Karpas-422 (cell line): ENCODE results near the gene CHPT1. TPM values are rescaled to one million over a fixed set of nuclear protein-coding genes. Genes with fewer than 3 reads are reported as not detected.
"Not testable (repeated sequence)": the region's sequence is repeated elsewhere in the genome, so short reads cannot be mapped to it uniquely, and the experiment has no call there.

Source experiments
- DNase-seq: peaks from one replicate; pipeline ENCODE4 v3.0.0-alpha.2; 2015
- H2AFZ ChIP-seq: fragments of 200-600 bp; sonication (generic); 2 replicates; pipeline ENCODE4 v1.6.1; 2014; ENCODE audit warnings: antibody characterized with exemption, low read length, mixed read lengths
- H3K27ac ChIP-seq: fragments of 200-600 bp; sonication (generic); 2 replicates; pipeline ENCODE4 v1.5.1; 2014; ENCODE audit warnings: mild to moderate bottlenecking, low read length, moderate library complexity
- H3K27me3 ChIP-seq: fragments of 200-600 bp; sonication (generic); 2 replicates; pipeline ENCODE4 v1.6.1; 2014; ENCODE audit warnings: low read length, mixed read lengths
- H3K36me3 ChIP-seq: fragments of 200-600 bp; sonication (generic); 2 replicates; pipeline ENCODE4 v1.6.1; 2014; ENCODE audit warnings: low read length, mixed read lengths; ENCODE audit not compliant: insufficient read depth
- H3K4me1 ChIP-seq: fragments of 200-600 bp; sonication (generic); 2 replicates; pipeline ENCODE4 v1.6.1; 2014; ENCODE audit warnings: mild to moderate bottlenecking, low read length, mixed read lengths
- H3K4me2 ChIP-seq: fragments of 200-600 bp; sonication (generic); 2 replicates; pipeline ENCODE4 v1.6.1; 2014; ENCODE audit warnings: low read length, low read depth, mild to moderate bottlenecking; ENCODE audit not compliant: poor library complexity, severe bottlenecking
- H3K4me3 ChIP-seq: fragments of 200-600 bp; sonication (generic); 2 replicates; pipeline ENCODE4 v1.5.1; 2014; ENCODE audit warnings: mild to moderate bottlenecking, antibody characterized with exemption, low read length, mixed read lengths
- H3K79me2 ChIP-seq: fragments of 200-600 bp; sonication (generic); 2 replicates; pipeline ENCODE4 v1.6.1; 2014; ENCODE audit warnings: mild to moderate bottlenecking, low read length, mixed read lengths
- H3K9ac ChIP-seq: fragments of 200-600 bp; sonication (generic); 2 replicates; pipeline ENCODE4 v1.6.0; 2014; ENCODE audit warnings: low read length
- H3K9me2 ChIP-seq: fragments of 200-600 bp; sonication (generic), shearing (Covaris generic); replicated peaks from 2 replicates; pipeline ENCODE4 v1.6.0; 2014; ENCODE audit warnings: mild to moderate bottlenecking, low read length, moderate library complexity; ENCODE audit not compliant: insufficient read depth
- H3K9me3 ChIP-seq: fragments of 300-700, 200-600 bp; sonication (generic); 2 replicates; pipeline ENCODE4 v1.6.1; 2014; ENCODE audit warnings: low read length, mixed read lengths
- H4K20me1 ChIP-seq: fragments of 200-600 bp; sonication (generic); 2 replicates; pipeline ENCODE4 v1.6.1; 2014; ENCODE audit warnings: mild to moderate bottlenecking, antibody characterized with exemption, low read length, low read depth; ENCODE audit not compliant: insufficient read depth
- total RNA-seq: library from RNA; depleted of rRNA; stranded (reverse); fragments of >200 nt; shearing (Covaris generic); gene quantifications from 2 replicates; pipeline ENCODE4 v1.2.3, GENCODE V29; 2014; ENCODE audit warnings: low replicate concordance

CHPT1 gene
- total RNA-seq, 1 experiment from 2014 or later = 0.11 TPM

DNA sequence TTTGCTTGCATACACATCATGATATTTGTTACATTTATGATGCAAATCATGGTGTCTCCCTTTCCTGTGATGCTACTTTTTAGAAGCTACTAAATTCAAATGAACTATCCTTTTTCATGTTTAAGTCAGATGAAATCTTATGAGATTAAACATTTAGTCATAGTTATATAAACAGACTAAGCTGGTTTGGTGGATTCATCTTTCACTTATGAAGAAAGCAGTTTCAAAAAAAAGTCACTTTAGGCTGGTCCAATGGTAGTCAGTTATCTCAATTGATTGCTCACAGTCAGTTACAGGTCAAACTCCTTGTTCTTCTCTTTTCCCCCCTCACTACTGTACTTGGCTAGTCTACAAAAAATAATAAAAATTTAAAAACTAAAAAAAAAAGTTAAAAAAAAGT is 22.1 kb downstream of the CHPT1 start:
- H3K36me3 ChIP-seq = no peaks in the 10 kb centered on the region
- H3K9ac ChIP-seq = no peak overlapping the region
- H3K9me2 ChIP-seq = no peaks in the 10 kb centered on the region
- H3K27me3 ChIP-seq = no peaks in the 10 kb centered on the region
- H3K4me2 ChIP-seq = no peak overlapping the region
- no peaks in the 10 kb centered on the region for H3K9me3 ChIP-seq
- H3K4me3 ChIP-seq = no peak overlapping the region
- no peak overlapping the region for H3K27ac ChIP-seq
- H3K79me2 ChIP-seq = no peaks in the 10 kb centered on the region
- DNase-seq = no peak
- H2AFZ ChIP-seq = no peak overlapping the region
- no peaks in the 10 kb centered on the region for H3K4me1 ChIP-seq
- no peaks in the 10 kb centered on the region for H4K20me1 ChIP-seq

DNA sequence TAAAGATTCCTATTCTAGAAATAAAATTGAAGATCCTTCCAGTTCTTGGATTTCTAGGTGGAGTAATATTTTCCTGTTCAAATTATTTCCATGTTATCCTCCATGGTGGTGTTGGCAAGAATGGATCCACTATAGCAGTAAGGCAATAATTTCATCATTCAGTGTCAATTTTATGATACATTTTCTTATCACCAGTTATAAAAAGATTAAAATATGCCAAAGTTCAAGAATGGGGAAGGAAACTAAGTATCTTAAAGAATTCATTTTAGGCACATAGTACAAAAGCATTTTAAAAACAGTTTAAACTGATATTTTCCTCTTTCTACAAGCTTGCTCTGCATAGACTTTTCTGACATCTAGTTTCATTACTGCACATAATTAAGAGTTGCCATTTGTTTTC is 22.7 kb downstream of the CHPT1 start:
- Histone ChIP-seq H3K9ac (no peak overlapping the region), H3K9me2 (no peaks in the 10 kb centered on the region), H3K4me3 (no peak overlapping the region), H3K4me2 (no peak overlapping the region), H4K20me1 (no peaks in the 10 kb centered on the region), H2AFZ (no peak overlapping the region), H3K27me3 (no peaks in the 10 kb centered on the region), H3K79me2 (no peaks in the 10 kb centered on the region), H3K4me1 (no peaks in the 10 kb centered on the region), H3K36me3 (no peaks in the 10 kb centered on the region), H3K27ac (no peak overlapping the region), H3K9me3 (no peaks in the 10 kb centered on the region)
- DNase-seq = no peak

DNA sequence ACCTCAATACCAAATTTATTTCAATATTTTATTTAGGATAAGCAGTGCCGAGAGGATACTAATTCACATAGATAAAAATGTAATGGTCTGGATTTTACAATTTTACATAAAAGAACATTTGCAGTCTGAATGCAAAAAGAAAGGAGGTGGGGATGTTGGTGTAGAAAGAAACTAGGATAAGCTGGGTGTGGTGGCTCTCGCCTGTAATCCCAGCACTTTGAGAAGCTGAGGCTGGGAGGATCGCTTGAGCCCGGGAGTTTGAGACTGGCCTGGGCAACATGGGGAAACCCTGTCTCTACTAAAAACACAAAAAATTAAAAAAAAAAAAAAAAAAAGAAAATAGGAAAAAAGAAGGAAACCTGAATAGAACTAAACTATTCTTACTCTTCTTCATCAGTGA is 25.0 kb downstream of the CHPT1 start:
- Histone ChIP-seq H3K4me2 (no peak overlapping the region), H3K9me2 (no peaks in the 10 kb centered on the region), H4K20me1 (no peaks in the 10 kb centered on the region), H3K27ac (no peak overlapping the region), H3K9me3 (no peaks in the 10 kb centered on the region), H3K79me2 (no peaks in the 10 kb centered on the region), H3K36me3 (no peaks in the 10 kb centered on the region), H3K9ac (no peak overlapping the region), H3K4me3 (no peak overlapping the region), H3K27me3 (no peaks in the 10 kb centered on the region), H3K4me1 (no peaks in the 10 kb centered on the region), H2AFZ (no peak overlapping the region)
- no peak for DNase-seq

DNA sequence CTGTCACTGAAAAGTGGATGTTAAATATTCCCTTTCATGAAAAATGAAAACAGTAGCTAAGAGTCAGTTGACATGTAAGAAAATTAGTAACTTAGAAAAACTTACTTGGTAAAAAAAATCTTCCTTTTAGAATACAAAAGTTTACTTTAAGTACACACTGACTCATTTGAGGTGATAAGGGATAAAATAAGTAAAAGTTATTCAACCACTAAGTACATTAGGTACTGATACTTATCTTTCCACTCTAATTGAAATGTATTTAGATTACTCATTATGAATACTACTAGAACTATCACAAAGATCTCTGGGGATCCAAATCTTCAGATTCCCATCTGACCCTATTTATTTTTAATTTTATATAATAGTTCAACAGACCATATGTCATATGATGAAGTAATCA is 29.7 kb downstream of the CHPT1 start:
- H3K4me2 ChIP-seq = no peak overlapping the region
- no peak overlapping the region for H3K27ac ChIP-seq
- no peaks in the 10 kb centered on the region for H3K9me3 ChIP-seq
- no peaks in the 10 kb centered on the region for H4K20me1 ChIP-seq
- no peaks in the 10 kb centered on the region for H3K27me3 ChIP-seq
- no peaks in the 10 kb centered on the region for H3K4me1 ChIP-seq
- H3K36me3 ChIP-seq = no peaks in the 10 kb centered on the region
- DNase-seq = no peak
- H3K79me2 ChIP-seq = no peaks in the 10 kb centered on the region
- no peak overlapping the region for H3K9ac ChIP-seq
- no peaks in the 10 kb centered on the region for H3K9me2 ChIP-seq
- H2AFZ ChIP-seq = no peak overlapping the region
- H3K4me3 ChIP-seq = no peak overlapping the region

DNA sequence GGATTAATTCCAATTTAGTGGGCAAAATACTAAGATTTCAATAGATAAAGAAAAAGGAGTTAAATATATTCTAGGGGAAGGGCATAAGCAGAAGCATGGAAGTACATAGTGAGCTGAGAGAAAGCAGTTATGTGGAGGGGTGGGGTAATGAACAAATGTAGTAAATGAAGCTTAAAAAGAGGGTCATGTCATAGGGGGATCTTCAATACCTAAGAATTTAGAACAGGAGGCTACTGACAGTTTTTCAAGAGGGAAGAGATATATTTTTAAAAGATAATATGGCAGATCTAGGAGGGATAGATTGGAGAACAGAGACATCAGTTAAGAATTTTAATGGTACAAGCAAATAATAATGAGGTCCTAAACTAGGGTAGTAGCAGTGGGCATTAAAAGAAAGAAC is 32.4 kb downstream of the CHPT1 start:
- Histone ChIP-seq H3K9ac (no peak overlapping the region), H3K4me2 (no peak overlapping the region)

DNA sequence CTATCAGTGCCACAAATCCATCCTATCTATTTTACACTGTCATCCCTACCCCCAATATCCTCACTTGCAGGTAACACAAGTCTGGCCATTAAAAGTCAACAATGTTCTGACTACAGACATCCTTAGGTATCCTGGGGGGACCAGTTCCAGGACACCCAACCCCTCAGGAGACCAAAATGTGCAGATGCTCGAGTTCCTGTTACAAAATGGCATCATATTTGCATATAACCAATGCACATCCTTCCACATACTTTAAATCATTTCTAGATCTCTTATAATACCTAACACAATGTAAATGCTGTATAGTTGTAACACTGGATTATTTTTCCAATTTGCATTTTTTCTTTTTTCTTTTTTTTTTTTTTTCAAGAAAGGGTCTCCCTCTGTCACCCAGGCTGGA is 34.9 kb downstream of the CHPT1 start:
- Histone ChIP-seq H3K9me2 (no peaks in the 10 kb centered on the region), H4K20me1 (no peaks in the 10 kb centered on the region), H3K9ac (no peak overlapping the region), H3K4me2 (no peak overlapping the region), H3K9me3 (no peaks in the 10 kb centered on the region), H3K4me3 (no peak overlapping the region), H2AFZ (no peak overlapping the region), H3K27me3 (no peaks in the 10 kb centered on the region), H3K4me1 (no peaks in the 10 kb centered on the region), H3K36me3 (no peaks in the 10 kb centered on the region), H3K27ac (no peak overlapping the region), H3K79me2 (no peaks in the 10 kb centered on the region)
- no peak for DNase-seq

More for the DNA sequence above, 32.4 kb downstream of the CHPT1 start:
- H3K36me3 ChIP-seq = no peaks in the 10 kb centered on the region
- no peaks in the 10 kb centered on the region for H3K9me2 ChIP-seq
- no peaks in the 10 kb centered on the region for H3K4me1 ChIP-seq
- no peak overlapping the region for H3K27ac ChIP-seq
- no peaks in the 10 kb centered on the region for H4K20me1 ChIP-seq
- H2AFZ ChIP-seq = no peak overlapping the region
- no peaks in the 10 kb centered on the region for H3K27me3 ChIP-seq
- no peak overlapping the region for H3K4me3 ChIP-seq
- no peaks in the 10 kb centered on the region for H3K9me3 ChIP-seq
- no peak for DNase-seq
- H3K79me2 ChIP-seq = no peaks in the 10 kb centered on the region

DNA sequence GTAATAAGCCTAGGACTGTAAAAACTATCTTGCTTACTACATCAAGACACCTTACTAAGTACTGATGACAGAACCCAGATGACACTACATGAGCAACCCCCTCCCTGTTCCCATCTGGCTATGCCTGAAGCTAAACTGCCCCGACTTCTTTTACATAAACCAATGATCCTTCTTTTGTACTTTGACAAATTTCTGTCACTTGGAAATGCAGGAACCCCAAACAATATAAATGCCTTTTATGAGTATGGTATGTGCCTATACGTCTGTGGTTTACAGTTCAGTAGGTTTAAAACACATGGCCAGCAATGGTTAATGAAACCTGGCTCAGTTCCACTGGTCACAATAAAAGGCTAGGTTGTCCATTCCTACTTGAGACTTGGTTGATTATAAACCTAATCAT is 35.7 kb downstream of the CHPT1 start:
- H3K4me3 ChIP-seq = no peak overlapping the region
- no peak for DNase-seq
- H3K79me2 ChIP-seq = no peaks in the 10 kb centered on the region
- no peaks in the 10 kb centered on the region for H3K27me3 ChIP-seq
- no peak overlapping the region for H2AFZ ChIP-seq
- no peaks in the 10 kb centered on the region for H3K4me1 ChIP-seq
- no peaks in the 10 kb centered on the region for H3K9me2 ChIP-seq
- H3K4me2 ChIP-seq = no peak overlapping the region
- H3K27ac ChIP-seq = no peak overlapping the region
- no peak overlapping the region for H3K9ac ChIP-seq
- H3K36me3 ChIP-seq = no peaks in the 10 kb centered on the region
- H4K20me1 ChIP-seq = no peaks in the 10 kb centered on the region
- no peaks in the 10 kb centered on the region for H3K9me3 ChIP-seq

DNA sequence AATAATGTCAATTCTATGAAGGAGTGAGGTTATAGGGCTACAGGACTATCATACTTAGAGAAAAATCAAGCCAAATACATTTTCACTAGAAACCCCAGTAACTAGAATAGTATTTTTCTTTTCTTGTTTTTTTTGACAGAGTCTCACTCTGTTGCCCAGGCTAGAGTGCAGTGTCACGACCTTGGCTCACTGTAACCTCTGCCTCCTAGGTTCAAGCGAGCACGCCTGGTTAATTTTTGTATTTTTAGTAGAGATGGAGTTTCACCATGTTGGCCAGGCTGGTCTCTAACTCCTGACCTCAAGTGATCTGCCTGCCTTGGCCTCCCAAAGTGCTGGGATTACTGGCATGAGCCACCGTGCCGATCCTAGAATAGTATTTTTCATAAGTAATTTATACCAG is 37.0 kb downstream of the CHPT1 start:
- H3K27ac ChIP-seq, DNase-seq: not testable (repeated sequence)

DNA sequence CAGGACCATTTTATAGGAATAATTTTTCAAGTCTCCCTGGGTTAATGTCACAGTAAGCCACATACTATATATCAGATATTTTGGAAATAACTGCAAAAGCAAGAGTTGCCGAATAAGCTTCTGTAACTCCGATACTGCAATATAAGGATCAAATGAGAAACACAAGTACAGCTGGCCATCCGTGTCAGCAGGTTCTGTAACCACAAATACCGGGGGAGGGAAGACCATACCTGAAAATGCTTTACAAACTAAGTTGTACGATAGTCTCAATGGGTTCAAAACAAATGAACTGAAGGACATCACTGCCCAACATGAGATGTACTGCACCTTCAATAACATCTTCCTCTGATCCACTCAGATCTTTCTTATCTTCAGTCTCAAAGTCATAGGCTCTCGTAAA is 40.0 kb downstream of the CHPT1 start:
- H3K4me1 ChIP-seq = no peaks in the 10 kb centered on the region

More for the DNA sequence above, 37.0 kb downstream of the CHPT1 start:
- H3K4me1 ChIP-seq, H3K79me2 ChIP-seq, H3K9me2 ChIP-seq, H3K9me3 ChIP-seq, H2AFZ ChIP-seq, H3K27me3 ChIP-seq, H4K20me1 ChIP-seq, H3K4me2 ChIP-seq, H3K36me3 ChIP-seq, H3K9ac ChIP-seq, H3K4me3 ChIP-seq: not testable (repeated sequence)

More for the DNA sequence above, 40.0 kb downstream of the CHPT1 start:
- Histone ChIP-seq H3K9me2 (no peaks in the 10 kb centered on the region), H3K9me3 (no peaks in the 10 kb centered on the region), H3K27me3 (no peaks in the 10 kb centered on the region), H3K27ac (no peak overlapping the region), H3K9ac (no peak overlapping the region), H3K79me2 (no peaks in the 10 kb centered on the region), H3K4me2 (no peak overlapping the region), H2AFZ (no peak overlapping the region), H3K4me3 (no peak overlapping the region), H3K36me3 (no peaks in the 10 kb centered on the region), H4K20me1 (no peaks in the 10 kb centered on the region)
- no peak for DNase-seq
